ENCODE measurements around the gene PACSIN3. TPM values are rescaled to one million over a fixed set of nuclear protein-coding genes. Genes with fewer than 3 reads are reported as not detected.

Gene PACSIN3
- total and polyA plus RNA-seq, 2 of the 8 experiments (the other 6 are each of a cell fraction or from before 2014, with no cell fraction given) = 23.8 to 47.2 TPM

DNA sequence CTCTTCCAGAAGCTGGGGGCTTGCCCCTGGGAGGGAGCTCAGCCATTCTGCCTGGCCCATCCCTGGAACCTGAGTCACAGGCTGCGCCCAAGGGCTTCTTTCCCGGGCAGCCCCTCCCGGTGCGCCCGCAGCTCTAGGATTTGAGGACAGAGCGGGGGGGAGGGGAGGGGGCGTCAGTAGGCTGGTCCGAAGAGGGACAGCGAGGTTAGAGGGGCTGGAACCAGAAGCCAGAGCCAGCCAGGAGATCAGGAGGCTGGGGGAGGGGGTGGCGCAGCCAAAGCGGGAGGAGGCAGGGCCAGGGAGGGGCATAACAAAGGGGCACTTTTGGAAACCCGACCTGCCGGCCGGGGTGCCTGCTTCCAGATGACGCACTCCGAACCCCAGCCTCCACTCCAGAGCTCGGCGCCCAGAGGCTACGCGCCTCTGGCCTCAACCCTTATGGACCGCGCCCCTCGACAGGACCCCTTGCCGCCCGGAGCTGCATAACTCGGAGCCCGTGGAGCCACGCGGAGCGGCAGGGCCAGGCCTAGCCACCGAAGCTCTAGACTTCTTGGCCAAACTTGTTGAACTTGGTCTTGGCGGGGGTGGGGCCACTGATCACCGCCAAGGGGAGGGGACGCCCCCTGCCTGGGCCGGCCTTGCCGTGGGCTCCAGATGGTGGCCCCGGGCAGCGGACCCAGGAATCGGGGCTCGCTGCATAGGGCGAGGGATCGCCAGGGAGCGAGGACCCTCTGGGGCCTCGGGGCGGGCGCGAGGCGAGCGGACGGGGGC, 744 bp downstream of the PACSIN3 start (continued):
- TF ChIP-seq, protein P1, sequence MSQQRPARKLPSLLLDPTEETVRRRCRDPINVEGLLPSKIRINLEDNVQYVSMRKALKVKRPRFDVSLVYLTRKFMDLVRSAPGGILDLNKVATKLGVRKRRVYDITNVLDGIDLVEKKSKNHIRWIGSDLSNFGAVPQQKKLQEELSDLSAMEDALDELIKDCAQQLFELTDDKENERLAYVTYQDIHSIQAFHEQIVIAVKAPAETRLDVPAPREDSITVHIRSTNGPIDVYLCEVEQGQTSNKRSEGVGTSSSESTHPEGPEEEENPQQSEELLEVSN (IDR thresholded peaks at IDR 0.05) = no peak; the same call in 1 of the 2 replicates
- no peak for TF ChIP-seq RAD21 (IDR thresholded peaks at IDR 0.05 in 1 of 2, conservative IDR thresholded peaks at IDR 0.05 in 1 of 2; ENCODE audit: low read depth in 2 of 2, low read length in 2 of 2)
- TF ChIP-seq SIN3A (conservative IDR thresholded peaks at IDR 0.05 in 1 of 2, IDR thresholded peaks at IDR 0.05 in 1 of 2; ENCODE audit: low read depth in 1 of 2, low read length in 2 of 2) = 0 out of 4 replicates have a peak, but pooled peaks of 1 of the 2 experiments have one; percentile 37
- TF ChIP-seq TBP (IDR thresholded peaks at IDR 0.05; ENCODE audit: low read depth, low read length) = peak; percentile 71
- peak in 1 of 2 experiments; percentile 11; a peak in 1 of 3 replicates for TF ChIP-seq EP300 (IDR thresholded peaks at IDR 0.05; ENCODE audit: borderline replicate concordance in 1 of 2, low read depth in 2 of 2, low read length in 2 of 2)
- peak; percentile 81 for TF ChIP-seq POLR2AphosphoS5 (IDR thresholded peaks at IDR 0.05; ENCODE audit: low read depth, low read length)
- no peak for TF ChIP-seq KDM5A (IDR thresholded peaks at IDR 0.05; ENCODE audit: low read length)
- peak; percentile 47; the same call in 1 of the 2 replicates for TF ChIP-seq JUND (IDR thresholded peaks at IDR 0.05; ENCODE audit: low read length)
- no peak for TF ChIP-seq TEAD4 (IDR thresholded peaks at IDR 0.05; ENCODE audit: low read depth, low read length)
- no peak; the same call in 1 of the 2 replicates for TF ChIP-seq CHD2 (IDR thresholded peaks at IDR 0.05; ENCODE audit: low read length)
- no peak for TF ChIP-seq RXRA (IDR thresholded peaks at IDR 0.05; ENCODE audit: insufficient read depth, low read depth, low read length)
- TF ChIP-seq TAF1 (IDR thresholded peaks at IDR 0.05; ENCODE audit: low read depth, low read length) = peak; percentile 76
- no peak for TF ChIP-seq GTF2F1 (IDR thresholded peaks at IDR 0.05; ENCODE audit: borderline replicate concordance, low read depth, low read length)
- no peak for TF ChIP-seq FOSL1 (IDR thresholded peaks at IDR 0.05; ENCODE audit: insufficient read depth, low read depth, low read length)
